Mesothelial cell of epicardium (in vitro differentiated cells): ENCODE results near the gene NDFIP1. TPM values are rescaled to one million over a fixed set of nuclear protein-coding genes. Genes with fewer than 3 reads are reported as not detected.

Experiments
- DNase-seq, 2 experiments: peaks; one replicate each; pipeline ENCODE4 v3.0.0; 2021; ENCODE audit warnings: low spot score in 2 of 2; ENCODE audit not compliant: unreplicated experiment in 2 of 2
- H3K27ac Mint-ChIP-seq: 2 replicates; pipeline ENCODE4 v1.8.0; 2021; ENCODE audit warnings: mixed read lengths
- H3K27me3 Mint-ChIP-seq: 2 replicates; pipeline ENCODE4 v1.8.0; 2021; ENCODE audit warnings: low read depth, mixed read lengths
- H3K36me3 Mint-ChIP-seq: 2 replicates; pipeline ENCODE4 v1.8.0; 2021; ENCODE audit warnings: mixed read lengths
- H3K4me1 Mint-ChIP-seq: 2 replicates; pipeline ENCODE4 v1.8.0; 2021; ENCODE audit warnings: mixed read lengths
- H3K4me3 Mint-ChIP-seq: 2 replicates; pipeline ENCODE4 v1.8.0; 2021; ENCODE audit warnings: mild to moderate bottlenecking, moderate library complexity, mixed read lengths
- H3K9me3 Mint-ChIP-seq: 2 replicates; pipeline ENCODE4 v1.8.0; 2021; ENCODE audit warnings: mixed read lengths
- total RNA-seq: library from RNA; stranded (reverse); gene quantifications from 3 replicates; pipeline ENCODE4 v1.2.1, GENCODE V29; 2021
- TF ChIP-seq, protein P1 (sequence below): fragments of 200-600 bp; sonication (generic); IDR thresholded peaks from one replicate; pipeline ENCODE4 v1.5.0; 2021; ENCODE audit warnings: antibody characterized with exemption; ENCODE audit not compliant: unreplicated experiment

Gene NDFIP1
- total RNA-seq, 1 donor from 2014 or later = 67.9 TPM

DNA sequence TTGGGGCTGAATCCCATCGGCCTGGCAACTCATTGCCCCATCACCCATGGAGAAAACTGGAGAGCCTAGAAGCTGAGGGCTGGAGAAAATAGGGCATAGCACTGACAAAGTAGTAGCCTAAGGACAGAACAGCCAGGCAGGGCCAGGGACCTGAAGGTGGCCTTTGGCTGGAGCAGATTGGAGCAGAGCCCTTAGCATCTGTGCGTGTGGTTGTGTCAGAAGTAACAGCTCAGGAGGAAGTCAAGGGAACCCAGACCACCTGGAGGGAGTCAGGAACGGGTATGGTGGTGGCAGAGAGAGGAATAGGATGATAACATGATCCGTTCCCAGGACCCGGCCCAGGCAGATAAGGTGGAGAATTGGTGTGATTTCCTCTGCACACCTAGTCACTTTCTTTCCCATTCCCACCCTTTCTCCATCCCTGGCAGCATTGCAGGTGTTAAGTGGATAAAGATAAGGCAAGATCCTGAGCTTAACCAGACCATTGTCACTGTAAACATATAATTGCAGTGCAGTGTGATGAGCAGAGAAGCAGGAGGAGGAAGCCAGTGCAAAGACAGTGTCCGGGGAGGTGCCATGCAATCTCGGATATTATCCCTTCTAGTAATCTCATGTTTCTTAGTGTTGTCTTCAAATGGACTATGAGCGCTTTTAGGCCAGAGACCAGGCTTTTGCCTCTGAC is 67.0 kb downstream of the NDFIP1 start:
- no peak for DNase-seq
- TF ChIP-seq, protein P1, sequence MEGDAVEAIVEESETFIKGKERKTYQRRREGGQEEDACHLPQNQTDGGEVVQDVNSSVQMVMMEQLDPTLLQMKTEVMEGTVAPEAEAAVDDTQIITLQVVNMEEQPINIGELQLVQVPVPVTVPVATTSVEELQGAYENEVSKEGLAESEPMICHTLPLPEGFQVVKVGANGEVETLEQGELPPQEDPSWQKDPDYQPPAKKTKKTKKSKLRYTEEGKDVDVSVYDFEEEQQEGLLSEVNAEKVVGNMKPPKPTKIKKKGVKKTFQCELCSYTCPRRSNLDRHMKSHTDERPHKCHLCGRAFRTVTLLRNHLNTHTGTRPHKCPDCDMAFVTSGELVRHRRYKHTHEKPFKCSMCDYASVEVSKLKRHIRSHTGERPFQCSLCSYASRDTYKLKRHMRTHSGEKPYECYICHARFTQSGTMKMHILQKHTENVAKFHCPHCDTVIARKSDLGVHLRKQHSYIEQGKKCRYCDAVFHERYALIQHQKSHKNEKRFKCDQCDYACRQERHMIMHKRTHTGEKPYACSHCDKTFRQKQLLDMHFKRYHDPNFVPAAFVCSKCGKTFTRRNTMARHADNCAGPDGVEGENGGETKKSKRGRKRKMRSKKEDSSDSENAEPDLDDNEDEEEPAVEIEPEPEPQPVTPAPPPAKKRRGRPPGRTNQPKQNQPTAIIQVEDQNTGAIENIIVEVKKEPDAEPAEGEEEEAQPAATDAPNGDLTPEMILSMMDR = no peak
- Mint-ChIP-seq H3K4me3 (no peak overlapping the region), H3K27ac (no peak overlapping the region), H3K27me3 (no peaks in the 10 kb centered on the region), H3K4me1 (no peaks in the 10 kb centered on the region), H3K36me3 (no peaks in the 10 kb centered on the region), H3K9me3 (no peaks in the 10 kb centered on the region)

DNA sequence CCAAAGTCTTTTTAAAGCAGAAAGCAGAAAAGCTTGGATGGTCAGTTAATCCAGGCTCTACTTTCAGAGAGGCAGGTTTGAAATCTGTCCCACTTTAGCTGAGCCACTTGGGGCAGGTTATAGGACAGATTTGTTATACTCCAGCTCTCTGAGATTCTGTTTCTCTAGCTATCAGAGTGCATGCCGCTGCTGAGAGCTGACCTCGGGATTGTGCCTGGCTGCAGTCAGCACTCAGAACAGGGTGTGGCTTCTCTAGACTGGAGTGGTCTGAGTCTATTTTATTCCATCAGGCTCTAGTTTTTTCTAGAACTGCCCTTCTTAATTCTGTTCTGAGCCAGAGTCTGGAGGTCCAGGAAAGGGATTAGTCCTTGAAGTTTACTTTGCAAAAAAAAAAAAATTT is 67.7 kb downstream of the NDFIP1 start:
- TF ChIP-seq, protein P1 = no peak
- Mint-ChIP-seq H3K36me3 (no peaks in the 10 kb centered on the region), H3K4me1 (no peaks in the 10 kb centered on the region), H3K9me3 (no peaks in the 10 kb centered on the region), H3K27ac (no peak overlapping the region), H3K4me3 (no peak overlapping the region), H3K27me3 (no peaks in the 10 kb centered on the region)
- DNase-seq = no peak

DNA sequence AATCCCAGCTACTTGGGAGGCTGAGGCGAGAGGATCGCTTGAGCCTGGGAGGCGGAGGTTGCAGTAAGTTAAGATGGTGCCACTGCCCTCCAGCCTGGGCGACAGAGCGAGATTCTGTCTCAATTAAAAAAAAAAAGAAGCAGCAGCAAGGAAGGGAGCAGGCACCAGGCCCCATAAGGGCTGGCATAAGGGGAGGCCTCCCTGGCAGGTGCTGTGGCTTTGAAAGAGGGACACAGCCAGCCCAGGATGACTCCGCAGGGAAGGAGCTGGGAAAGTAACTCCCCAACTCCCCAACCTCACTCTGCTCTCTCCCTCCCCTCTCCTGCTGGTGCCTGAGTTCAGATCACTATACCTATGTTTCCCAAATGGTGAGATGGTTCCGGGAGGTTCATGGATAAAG is 70.1 kb downstream of the NDFIP1 start:
- TF ChIP-seq, protein P1 = no peak
- Mint-ChIP-seq H3K9me3 (no peaks in the 10 kb centered on the region), H3K27me3 (no peaks in the 10 kb centered on the region), H3K27ac (no peak overlapping the region), H3K4me3 (no peak overlapping the region), H3K4me1 (peaks cover 2% of the 10 kb centered on the region), H3K36me3 (no peaks in the 10 kb centered on the region)
- no peak for DNase-seq

DNA sequence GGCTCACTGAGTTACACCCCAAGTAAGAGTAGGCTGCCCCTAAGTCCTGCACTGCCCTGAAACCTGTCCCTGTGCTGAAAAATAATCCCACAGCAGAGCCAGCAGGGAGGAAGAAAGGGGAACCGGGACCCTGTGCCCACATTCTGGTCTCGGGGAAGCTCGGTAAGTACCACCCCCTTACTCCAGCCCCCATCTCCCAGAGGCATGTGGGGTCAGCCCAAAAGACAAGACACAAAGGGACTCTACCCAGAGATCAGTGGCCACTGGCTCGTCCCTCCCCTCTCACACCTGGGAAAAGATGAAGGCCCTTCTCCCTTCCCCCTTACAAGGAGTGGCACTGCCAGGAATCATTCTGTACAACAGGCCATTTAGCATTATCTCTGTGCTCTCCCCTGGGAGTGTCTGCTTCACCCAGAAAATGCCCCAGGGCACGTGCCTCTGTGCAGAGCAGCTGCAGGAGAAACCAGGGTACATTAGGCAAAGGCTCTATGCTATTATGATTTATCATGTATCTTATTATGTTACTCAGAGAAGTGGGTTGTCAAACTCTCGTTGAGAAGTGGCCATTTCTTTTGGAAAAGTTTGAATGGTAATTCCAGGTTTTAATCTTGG is 71.3 kb downstream of the NDFIP1 start:
- no peaks in the 10 kb centered on the region for H3K36me3 Mint-ChIP-seq
- no peak overlapping the region for H3K4me3 Mint-ChIP-seq
- no peak overlapping the region for H3K27ac Mint-ChIP-seq
- no peaks in the 10 kb centered on the region for H3K27me3 Mint-ChIP-seq
- TF ChIP-seq, protein P1 = no peak
- no peak for DNase-seq
- peaks cover 3% of the 10 kb centered on the region for H3K4me1 Mint-ChIP-seq
- no peaks in the 10 kb centered on the region for H3K9me3 Mint-ChIP-seq

DNA sequence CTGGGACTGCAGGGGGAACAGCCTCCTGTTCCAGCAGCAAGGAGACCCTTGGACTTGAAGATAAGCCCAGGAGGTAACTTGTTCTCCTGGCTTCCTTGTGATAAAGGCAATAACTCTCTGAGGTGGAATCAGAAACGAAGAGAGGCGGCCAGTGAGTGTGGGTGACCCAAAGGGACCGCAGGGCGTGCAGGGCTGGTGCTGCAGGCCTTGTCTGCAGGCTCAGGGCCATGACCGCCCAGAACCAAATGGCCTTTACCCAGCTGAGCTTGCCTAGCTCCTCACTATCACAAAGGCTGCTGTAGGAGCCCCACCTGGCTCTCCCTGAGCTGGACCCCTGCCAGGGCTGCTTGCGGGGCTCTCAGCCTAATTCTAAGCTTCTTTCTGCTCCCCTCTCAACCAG is 72.5 kb downstream of the NDFIP1 start:
- Mint-ChIP-seq H3K4me3 (no peak overlapping the region), H3K36me3 (no peaks in the 10 kb centered on the region), H3K27me3 (no peaks in the 10 kb centered on the region), H3K27ac (no peak overlapping the region), H3K4me1 (peaks cover 12% of the 10 kb centered on the region), H3K9me3 (no peaks in the 10 kb centered on the region)
- TF ChIP-seq, protein P1 = no peak
- DNase-seq = no peak
